LNCaP clone FGC (cell line): ENCODE results near the gene ZBP1.
A peak's percentile ranks its signal among the peaks of the same experiment; 100 is the strongest.

Experiments used
- DNase-seq: peaks from one replicate; pipeline ENCODE4 v3.0.0-alpha.2; 2011; ENCODE audit warnings: low read depth
- H3K4me3 ChIP-seq: 2 replicates; pipeline ENCODE4 v1.5.1; 2011; ENCODE audit warnings: mild to moderate bottlenecking, low read depth, low read length, control low read depth
- TF ChIP-seq, protein P1 (sequence below): IDR thresholded peaks from 2 replicates; pipeline ENCODE4 v1.5.1; 2012; ENCODE audit warnings: mild to moderate bottlenecking; ENCODE audit not compliant: control insufficient read depth, insufficient read depth; ENCODE audit errors: extremely low read depth

Gene ZBP1

DNA sequence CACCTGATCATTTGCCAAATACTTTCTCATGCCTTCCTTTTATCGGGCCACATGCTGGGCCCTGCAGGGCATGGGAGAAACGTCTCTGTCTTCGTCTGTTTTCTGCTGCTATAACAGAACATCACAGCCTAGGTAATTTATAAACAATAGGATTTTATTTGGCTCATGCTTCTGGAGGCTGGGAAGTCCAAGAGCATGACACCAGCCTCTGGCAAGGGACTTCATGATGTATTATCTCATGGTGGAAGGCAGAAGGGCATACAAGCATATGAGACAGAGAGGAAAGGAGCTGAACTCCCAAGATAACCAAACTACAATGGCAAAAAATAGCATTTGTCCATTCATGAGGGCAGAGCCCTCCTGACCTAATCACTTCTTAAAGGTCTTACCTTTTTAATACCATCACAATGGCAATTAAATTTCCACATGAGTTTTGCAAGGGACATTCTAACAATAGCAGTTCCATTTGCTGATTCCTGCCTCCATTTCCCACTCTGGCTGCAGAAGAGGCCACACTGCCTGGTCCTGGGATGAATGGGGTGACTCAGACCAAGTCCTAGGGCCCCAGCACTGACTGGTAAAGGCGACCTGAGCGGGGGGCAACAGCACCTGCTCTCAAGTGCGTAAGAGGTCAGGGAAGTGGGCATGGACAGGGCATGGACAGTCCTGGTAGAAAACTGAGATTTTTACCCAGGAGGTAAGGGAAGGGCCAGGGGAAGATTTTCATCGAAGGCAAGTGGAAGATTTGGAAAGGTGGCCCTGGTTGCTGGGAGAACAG, 5.1 kb upstream of the ZBP1 start:
- DNase-seq = no peak
- H3K4me3 ChIP-seq = no peak overlapping the region
- TF ChIP-seq, protein P1, sequence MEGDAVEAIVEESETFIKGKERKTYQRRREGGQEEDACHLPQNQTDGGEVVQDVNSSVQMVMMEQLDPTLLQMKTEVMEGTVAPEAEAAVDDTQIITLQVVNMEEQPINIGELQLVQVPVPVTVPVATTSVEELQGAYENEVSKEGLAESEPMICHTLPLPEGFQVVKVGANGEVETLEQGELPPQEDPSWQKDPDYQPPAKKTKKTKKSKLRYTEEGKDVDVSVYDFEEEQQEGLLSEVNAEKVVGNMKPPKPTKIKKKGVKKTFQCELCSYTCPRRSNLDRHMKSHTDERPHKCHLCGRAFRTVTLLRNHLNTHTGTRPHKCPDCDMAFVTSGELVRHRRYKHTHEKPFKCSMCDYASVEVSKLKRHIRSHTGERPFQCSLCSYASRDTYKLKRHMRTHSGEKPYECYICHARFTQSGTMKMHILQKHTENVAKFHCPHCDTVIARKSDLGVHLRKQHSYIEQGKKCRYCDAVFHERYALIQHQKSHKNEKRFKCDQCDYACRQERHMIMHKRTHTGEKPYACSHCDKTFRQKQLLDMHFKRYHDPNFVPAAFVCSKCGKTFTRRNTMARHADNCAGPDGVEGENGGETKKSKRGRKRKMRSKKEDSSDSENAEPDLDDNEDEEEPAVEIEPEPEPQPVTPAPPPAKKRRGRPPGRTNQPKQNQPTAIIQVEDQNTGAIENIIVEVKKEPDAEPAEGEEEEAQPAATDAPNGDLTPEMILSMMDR = no peak

DNA sequence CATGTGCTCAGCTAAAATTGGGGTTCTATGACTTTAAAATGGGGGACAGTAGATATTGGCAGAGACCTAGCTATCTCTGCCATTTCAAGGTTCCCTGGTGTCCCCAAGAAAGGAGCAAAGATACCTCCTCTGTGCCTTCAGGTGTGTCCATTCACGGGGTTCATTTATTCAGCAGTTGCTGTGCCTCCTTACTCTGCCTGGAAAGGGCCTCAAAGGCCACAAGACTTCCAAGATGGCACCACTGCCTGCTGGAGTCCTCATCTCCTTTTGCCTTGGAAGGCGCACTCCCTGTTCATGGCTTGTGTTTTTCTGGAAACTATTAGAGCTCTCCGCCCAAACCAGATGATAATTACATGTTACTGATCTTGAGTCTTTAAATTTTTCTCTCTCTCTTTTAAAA, 3.9 kb upstream of the ZBP1 start:
- H3K4me3 ChIP-seq = no peak overlapping the region
- no peak for DNase-seq
- TF ChIP-seq, protein P1 = no peak

DNA sequence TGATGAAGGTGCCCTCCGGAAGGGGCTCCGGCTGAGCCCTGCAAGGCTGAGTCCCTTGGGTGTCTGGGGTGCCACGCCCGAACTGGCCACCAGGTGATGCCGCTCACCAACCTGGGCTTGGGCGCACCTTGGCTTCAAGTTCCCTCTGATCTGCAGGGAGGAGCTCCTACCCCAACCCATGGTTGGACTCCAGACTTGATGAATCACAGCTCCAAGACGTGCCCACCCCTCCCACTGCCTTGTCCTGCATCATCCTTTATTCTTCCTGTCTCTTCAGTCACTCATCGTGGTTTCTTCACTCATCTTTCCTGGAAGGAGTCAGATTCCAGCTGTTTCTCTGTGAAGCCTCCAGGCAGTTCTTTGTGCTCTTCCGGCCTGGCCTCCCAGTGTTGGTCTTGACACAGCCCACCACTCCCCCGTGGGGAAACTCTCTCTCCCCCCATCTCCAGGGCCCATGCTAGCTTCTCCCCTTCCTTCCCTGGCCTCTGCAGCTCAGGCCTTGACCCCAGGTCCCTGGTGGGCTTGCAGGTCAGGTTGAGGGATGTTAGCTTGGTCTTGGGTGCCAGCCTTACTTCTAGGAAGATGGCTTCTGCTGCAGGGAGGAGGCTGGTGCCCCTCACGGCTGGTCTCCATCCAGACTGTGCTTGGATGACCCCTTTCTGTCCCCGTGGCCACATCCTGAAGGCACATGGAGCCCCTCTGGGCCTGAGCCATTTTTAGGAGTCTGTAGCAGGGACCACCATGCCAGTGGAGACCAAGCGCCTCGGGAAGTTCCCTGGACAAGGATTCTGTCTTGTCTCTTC, 2.6 kb upstream of the ZBP1 start:
- peak; percentile 19 for DNase-seq
- TF ChIP-seq, protein P1 = peak; percentile 96
- H3K4me3 ChIP-seq = no peak overlapping the region

DNA sequence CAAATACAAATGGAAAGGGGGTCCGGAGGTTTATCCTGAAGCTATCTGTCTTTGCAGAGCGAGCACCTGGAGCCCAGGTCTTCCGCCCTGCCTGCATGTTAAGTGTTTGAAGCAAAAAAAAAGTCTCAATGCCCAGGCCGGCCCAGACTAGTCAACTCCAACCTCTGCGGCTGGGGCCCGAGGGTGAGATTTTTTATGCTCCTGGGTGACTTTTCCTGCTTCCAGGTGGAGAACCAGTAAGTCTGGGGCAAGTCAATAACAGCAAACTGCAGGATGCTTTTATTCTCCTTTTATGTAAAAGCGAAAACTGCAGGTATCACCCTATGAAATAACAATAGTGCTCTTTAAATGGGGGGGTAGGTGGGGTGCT, 2.0 kb upstream of the ZBP1 start:
- no peak for DNase-seq
- TF ChIP-seq, protein P1 = no peak
- H3K4me3 ChIP-seq = no peak overlapping the region

DNA sequence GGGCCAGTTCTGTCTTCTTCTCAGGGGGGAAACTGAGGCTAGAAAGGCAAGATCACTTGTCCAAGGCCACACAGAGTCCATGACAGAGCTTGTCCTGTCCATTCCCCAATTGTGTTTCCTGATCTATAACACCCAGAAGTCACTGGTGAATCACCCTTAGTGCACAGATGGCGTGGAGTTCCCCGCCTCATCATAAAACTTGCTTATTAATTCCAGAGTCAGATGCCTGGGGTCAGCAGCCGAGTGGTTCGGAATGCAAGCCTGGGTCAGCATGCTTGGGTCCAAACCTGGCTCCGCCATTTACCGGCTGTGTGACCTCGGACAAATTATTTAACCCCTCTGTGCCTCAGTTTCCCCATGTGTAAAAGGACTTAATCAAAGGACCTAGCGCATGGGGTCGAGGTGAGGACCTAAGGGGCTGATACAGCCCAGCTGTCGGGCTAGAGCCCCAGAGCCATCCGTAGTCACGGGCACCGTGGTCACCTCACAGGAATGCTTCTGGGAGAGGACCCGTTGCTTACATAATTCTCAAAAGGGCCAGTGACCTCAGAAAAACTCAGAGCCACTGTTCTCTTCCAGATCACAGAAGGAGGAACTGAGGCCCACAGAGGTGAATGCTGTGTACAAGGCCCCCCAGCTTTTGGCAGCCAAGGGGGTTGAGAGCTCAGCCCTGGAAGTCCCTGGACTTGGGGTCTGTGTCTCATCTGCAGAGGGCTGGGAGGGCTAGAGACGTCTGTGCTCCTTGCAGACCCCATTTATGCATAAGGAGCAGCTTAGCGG, 1.4 kb upstream of the ZBP1 start:
- TF ChIP-seq, protein P1 = no peak
- H3K4me3 ChIP-seq = no peak overlapping the region
- DNase-seq = no peak

DNA sequence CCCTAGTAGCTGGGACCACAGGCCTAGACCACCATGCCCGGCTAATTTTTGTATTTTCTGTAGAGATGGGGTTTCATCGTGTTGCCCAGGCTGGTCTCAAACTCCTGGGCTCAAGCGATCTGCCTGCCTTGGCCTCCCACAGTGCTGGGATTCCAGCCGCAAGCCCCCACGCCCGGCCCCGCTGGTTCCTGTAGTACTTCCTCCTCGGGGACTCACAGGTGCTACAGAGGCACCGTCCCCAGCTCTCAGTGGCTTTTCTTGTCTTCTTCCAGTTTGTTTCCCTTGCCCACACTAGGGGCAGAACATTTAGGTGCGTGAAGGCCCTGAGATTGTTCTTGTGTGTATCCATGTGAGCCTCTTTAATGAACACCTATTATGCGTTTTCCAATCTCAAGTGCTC, 773 bp upstream of the ZBP1 start:
- TF ChIP-seq, protein P1 = no peak
- DNase-seq = no peak
- no peak overlapping the region for H3K4me3 ChIP-seq
